Measurements from ENCODE around the gene ERBB2. TPM values are rescaled to one million over a fixed set of nuclear protein-coding genes. Genes with fewer than 3 reads are reported as not detected.
A peak's percentile ranks its signal among the peaks of the same experiment; 100 is the strongest.

Gene ERBB2
- total RNA-seq, 2 donors from 2014 or later, result 110 to 133 TPM

- TF ChIP-seq, protein P1, sequence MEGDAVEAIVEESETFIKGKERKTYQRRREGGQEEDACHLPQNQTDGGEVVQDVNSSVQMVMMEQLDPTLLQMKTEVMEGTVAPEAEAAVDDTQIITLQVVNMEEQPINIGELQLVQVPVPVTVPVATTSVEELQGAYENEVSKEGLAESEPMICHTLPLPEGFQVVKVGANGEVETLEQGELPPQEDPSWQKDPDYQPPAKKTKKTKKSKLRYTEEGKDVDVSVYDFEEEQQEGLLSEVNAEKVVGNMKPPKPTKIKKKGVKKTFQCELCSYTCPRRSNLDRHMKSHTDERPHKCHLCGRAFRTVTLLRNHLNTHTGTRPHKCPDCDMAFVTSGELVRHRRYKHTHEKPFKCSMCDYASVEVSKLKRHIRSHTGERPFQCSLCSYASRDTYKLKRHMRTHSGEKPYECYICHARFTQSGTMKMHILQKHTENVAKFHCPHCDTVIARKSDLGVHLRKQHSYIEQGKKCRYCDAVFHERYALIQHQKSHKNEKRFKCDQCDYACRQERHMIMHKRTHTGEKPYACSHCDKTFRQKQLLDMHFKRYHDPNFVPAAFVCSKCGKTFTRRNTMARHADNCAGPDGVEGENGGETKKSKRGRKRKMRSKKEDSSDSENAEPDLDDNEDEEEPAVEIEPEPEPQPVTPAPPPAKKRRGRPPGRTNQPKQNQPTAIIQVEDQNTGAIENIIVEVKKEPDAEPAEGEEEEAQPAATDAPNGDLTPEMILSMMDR (conservative IDR thresholded peaks at IDR 0.05), result no peak
- WGBS, 2 experiments (ENCODE audit: insufficient coverage in 1 of 2, insufficient read length in 1 of 2), result 40 to 50% methylated on average over 11 to 21 of the region's 21 CpGs
- no peaks in the 10 kb centered on the region for H3K36me3 ChIP-seq (ENCODE audit: control insufficient read depth, insufficient read depth, low read length)
- Mint-ChIP-seq H3K27me3 (ENCODE audit: insufficient read depth) (no peaks in the 10 kb centered on the region), H3K4me3 (peak overlapping the region; percentile 52), H3K27ac (no peak overlapping the region), H3K4me1 (peaks cover 26% of the 10 kb centered on the region), H3K36me3 (ENCODE audit: low read depth) (no peaks in the 10 kb centered on the region), H3K9me3 (no peaks in the 10 kb centered on the region)
- peak; percentile 85 for DNase-seq
- H3K4me3 ChIP-seq (ENCODE audit: low read length), result peak overlapping the region; percentile 72
- H3K4me1 ChIP-seq (ENCODE audit: control insufficient read depth, insufficient read depth, low read length), result peaks cover 3% of the 10 kb centered on the region
- no peak overlapping the region for H3K27ac ChIP-seq (ENCODE audit: low read depth, low read length)
- H3K27me3 ChIP-seq (ENCODE audit: control insufficient read depth, insufficient read depth, low read length, poor library complexity, severe bottlenecking), result peaks cover 6% of the 10 kb centered on the region
- no peak overlapping the region for H3K9ac ChIP-seq (ENCODE audit: extremely low read depth, low read length, poor library complexity, severe bottlenecking)
- no peaks in the 10 kb centered on the region for H3K9me3 ChIP-seq (ENCODE audit: control insufficient read depth, low read length)
Measured at GRCh38 chr17:39754958-39755553, 55.2 kb downstream of the ERBB2 start.

DNA sequence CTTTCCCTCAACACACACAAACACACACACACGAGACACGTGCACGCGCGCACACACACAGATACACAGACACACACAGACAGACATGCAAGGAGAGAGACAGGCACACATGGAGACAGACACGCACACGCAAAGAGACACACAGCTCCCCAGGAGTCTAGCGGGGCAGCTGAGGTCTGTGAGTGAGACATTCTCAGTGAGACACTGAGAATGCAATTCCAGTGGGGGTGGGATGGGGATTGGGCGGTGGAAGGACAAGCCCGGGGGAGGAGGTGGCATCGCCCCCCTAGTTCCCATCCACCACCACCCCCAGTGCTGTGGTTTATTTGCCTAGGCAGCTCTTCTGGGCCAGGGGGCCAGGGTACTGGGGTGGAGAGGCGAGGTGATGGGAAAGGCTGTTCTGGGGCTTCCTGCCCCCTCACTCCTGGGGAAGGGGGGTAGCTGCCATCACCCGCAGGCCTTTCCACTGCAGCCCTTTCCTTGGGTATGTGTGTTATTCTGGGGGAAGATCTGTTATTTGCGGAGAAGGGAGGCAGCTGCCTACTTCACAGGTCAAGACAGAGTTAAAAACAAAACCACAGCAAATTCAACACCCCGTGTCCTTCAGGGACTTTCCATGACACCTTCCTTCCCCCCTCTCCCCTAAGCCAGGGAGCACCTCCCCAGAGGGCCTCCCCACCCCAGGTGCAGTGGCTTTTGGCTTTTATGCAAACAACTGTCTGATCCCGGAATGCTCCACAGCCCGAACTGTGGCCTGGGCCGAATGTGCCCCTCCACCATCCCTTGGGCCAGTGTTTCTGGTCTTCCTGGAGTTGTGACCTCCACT is 55.9 kb downstream of the ERBB2 start:
- no peaks in the 10 kb centered on the region for H3K9me3 Mint-ChIP-seq
- no peak overlapping the region for H3K27ac Mint-ChIP-seq
- H3K36me3 Mint-ChIP-seq (ENCODE audit: low read depth), result no peaks in the 10 kb centered on the region
- TF ChIP-seq, protein P1 (conservative IDR thresholded peaks at IDR 0.05), result no peak
- no peak overlapping the region for H3K9ac ChIP-seq (ENCODE audit: extremely low read depth, low read length, poor library complexity, severe bottlenecking)
- 67 to 73% methylated on average over 2 to 14 of the region's 18 CpGs for WGBS, 2 experiments (ENCODE audit: insufficient coverage in 1 of 2, insufficient read length in 1 of 2)
- no peaks in the 10 kb centered on the region for H3K36me3 ChIP-seq (ENCODE audit: control insufficient read depth, insufficient read depth, low read length)
- no peaks in the 10 kb centered on the region for H3K9me3 ChIP-seq (ENCODE audit: control insufficient read depth, low read length)
- H3K27ac ChIP-seq (ENCODE audit: low read depth, low read length), result no peak overlapping the region
- H3K4me3 Mint-ChIP-seq, result peak overlapping the region; percentile 52
- peaks cover 3% of the 10 kb centered on the region for H3K4me1 ChIP-seq (ENCODE audit: control insufficient read depth, insufficient read depth, low read length)
- H3K27me3 Mint-ChIP-seq (ENCODE audit: insufficient read depth), result no peaks in the 10 kb centered on the region
- DNase-seq, result peak; percentile 64
- H3K27me3 ChIP-seq (ENCODE audit: control insufficient read depth, insufficient read depth, low read length, poor library complexity, severe bottlenecking), result peaks cover 6% of the 10 kb centered on the region
- peaks cover 26% of the 10 kb centered on the region for H3K4me1 Mint-ChIP-seq
- H3K4me3 ChIP-seq (ENCODE audit: low read length), result no peak overlapping the region

DNA sequence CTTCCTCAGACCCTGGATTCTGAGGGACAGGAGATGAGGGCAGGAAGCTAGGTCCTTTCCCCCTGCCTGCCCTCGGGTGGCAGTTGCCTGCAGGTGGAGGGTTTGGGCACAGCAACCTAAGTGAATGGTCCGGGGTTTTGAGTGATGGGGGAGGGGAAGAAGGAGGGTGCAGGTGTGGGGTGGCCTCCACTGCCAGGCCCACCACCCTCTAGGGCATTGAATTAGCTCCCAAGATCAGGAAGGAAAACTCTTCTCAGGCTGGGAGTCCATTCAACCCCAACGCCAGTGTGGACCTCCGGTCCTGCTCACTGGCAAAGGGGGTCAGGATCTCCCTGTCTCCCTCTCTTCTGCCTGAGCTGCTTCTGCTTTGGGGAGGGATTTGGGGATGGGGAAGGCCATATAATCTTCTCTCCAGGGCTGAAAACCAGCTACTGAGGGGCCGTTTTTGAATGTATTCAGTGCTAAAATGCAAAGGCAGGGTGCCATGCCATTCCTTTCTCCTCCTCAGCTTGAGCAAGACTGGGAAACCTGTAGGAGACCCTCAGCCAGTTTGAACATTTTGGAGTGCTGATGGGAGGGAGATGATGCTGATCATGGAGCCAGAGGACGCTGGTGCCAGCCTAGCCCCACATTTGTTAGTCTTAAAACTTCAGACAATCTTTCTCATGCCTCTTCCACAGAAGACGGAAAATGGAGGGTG is 56.7 kb downstream of the ERBB2 start:
- no peaks in the 10 kb centered on the region for H3K9me3 Mint-ChIP-seq
- no peaks in the 10 kb centered on the region for H3K27me3 Mint-ChIP-seq (ENCODE audit: insufficient read depth)
- H3K9ac ChIP-seq (ENCODE audit: extremely low read depth, low read length, poor library complexity, severe bottlenecking), result no peak overlapping the region
- no peaks in the 10 kb centered on the region for H3K9me3 ChIP-seq (ENCODE audit: control insufficient read depth, low read length)
- H3K27ac Mint-ChIP-seq, result no peak overlapping the region
- no peak overlapping the region for H3K27ac ChIP-seq (ENCODE audit: low read depth, low read length)
- TF ChIP-seq, protein P1 (conservative IDR thresholded peaks at IDR 0.05), result no peak
- peaks cover 6% of the 10 kb centered on the region for H3K27me3 ChIP-seq (ENCODE audit: control insufficient read depth, insufficient read depth, low read length, poor library complexity, severe bottlenecking)
- H3K4me1 Mint-ChIP-seq, result peaks cover 30% of the 10 kb centered on the region
- DNase-seq, result peak; percentile 67
- WGBS, 2 experiments (ENCODE audit: insufficient coverage in 1 of 2, insufficient read length in 1 of 2), result 50 to 70% methylated on average over 2 to 7 of the region's 7 CpGs
- H3K36me3 ChIP-seq (ENCODE audit: control insufficient read depth, insufficient read depth, low read length), result no peaks in the 10 kb centered on the region
- H3K4me3 ChIP-seq (ENCODE audit: low read length), result no peak overlapping the region
- H3K4me3 Mint-ChIP-seq, result peak overlapping the region; percentile 29
- no peaks in the 10 kb centered on the region for H3K36me3 Mint-ChIP-seq (ENCODE audit: low read depth)
- peaks cover 3% of the 10 kb centered on the region for H3K4me1 ChIP-seq (ENCODE audit: control insufficient read depth, insufficient read depth, low read length)
